ENCODE data around the gene FAM53A. TPM values are rescaled to one million over a fixed set of nuclear protein-coding genes. Genes with fewer than 3 reads are reported as not detected.

Gene FAM53A
- total and polyA plus RNA-seq, 7 experiments from 2014 or later = 1.2 to 3.6 (median 2.1) TPM

- Histone ChIP-seq H3K36me3 (ENCODE audit: control insufficient read depth in 2 of 3, insufficient read depth in 3 of 3, low read length in 3 of 3) (peaks cover 0 to 28% (median 2%) of the 10 kb centered on the region in 3 experiments), H3K4me3 (ENCODE audit: low read length) (peak overlapping the region; percentile 70), H3K27me3 (ENCODE audit: control insufficient read depth in 2 of 2, insufficient read depth in 2 of 2, low read length in 2 of 2) (no peaks in the 10 kb centered on the region), H3K9me3 (ENCODE audit: control insufficient read depth in 2 of 3, low read length in 3 of 3) (no peaks in the 10 kb centered on the region), H3K4me1 (ENCODE audit: control insufficient read depth in 2 of 2, insufficient read depth in 2 of 2, low read length in 2 of 2) (peaks cover 50 to 58% of the 10 kb centered on the region in 2 donors), H3K27ac (ENCODE audit: low read depth, low read length) (peak overlapping the region; percentile 88)
- H3K4me3 Mint-ChIP-seq = peak overlapping the region; percentile 70 to 97 (median 93)
- no peaks in the 10 kb centered on the region for H3K27me3 Mint-ChIP-seq
- POLR2A ChIA-PET = interaction anchor here (0.6 to 7.4 kb wide), 11 partner anchors 9 to 376 kb away, joined by 3 to 119 read pairs (median 5); partner anchors contain the start of genes NELFA and SLBP
- ATAC-seq (no peak), DNase-seq (no peak)
- peak overlapping the region; percentile 98 to 100 (median 99) for H3K27ac Mint-ChIP-seq
- H3K9me3 Mint-ChIP-seq = peaks cover 0 to 2% (median 0%) of the 10 kb centered on the region in 11 donors
- CTCF ChIA-PET = interaction anchor here (1.7 to 9.9 kb wide), 3 partner anchors 9 to 29 kb away, joined by 8 to 212 read pairs (median 16); partner anchors contain the start of gene SLBP
- peaks cover 33 to 63% (median 56%) of the 10 kb centered on the region in 7 donors for H3K4me1 Mint-ChIP-seq
- intact Hi-C loops (cut with micrococcal nuclease) = loop anchor here (1.0 to 5.0 kb wide), 9 partner anchors 10 to 1240 kb away; partner anchors contain the start of genes MXD4 (in 2 of the 2), NSD2 (in 2 of the 2), SLBP (in 2 of the 2) and FAM53A (in 1 of the 2)
- peaks cover 4 to 35% (median 8%) of the 10 kb centered on the region in 5 donors for H3K36me3 Mint-ChIP-seq
These were observed 37.8 kb upstream of the FAM53A start for GRCh38 chr4:1721666-1722550.

GRCh38 chr4:1721003-1721665 lies 37.0 kb upstream of the FAM53A start, which contains the start of the genes TACC3 and TMEM129:
Gene TACC3 (plus strand): TSS chr4:1721521. CDS start chr4:1723422, 1,901 bp downstream.
Gene TMEM129 (minus strand): TSS chr4:1721323. CDS start chr4:1720837, 486 bp downstream.
- Histone ChIP-seq H3K27ac (ENCODE audit: low read depth, low read length) (peak within 1 kb of the TSS; percentile 88), H3K36me3 (ENCODE audit: control insufficient read depth in 2 of 3, insufficient read depth in 3 of 3, low read length in 3 of 3) (peaks cover 0 to 35% (median 4%) of the 10 kb centered on the region in 3 experiments), H3K4me1 (ENCODE audit: control insufficient read depth in 2 of 2, insufficient read depth in 2 of 2, low read length in 2 of 2) (peaks cover 45 to 52% of the 10 kb centered on the region in 2 donors), H3K9me3 (ENCODE audit: control insufficient read depth in 2 of 3, low read length in 3 of 3) (no peaks in the 10 kb centered on the region), H3K4me3 (ENCODE audit: low read length) (peak within 1 kb of the TSS; percentile 70), H3K27me3 (ENCODE audit: control insufficient read depth in 2 of 2, insufficient read depth in 2 of 2, low read length in 2 of 2) (no peaks in the 10 kb centered on the region)
- H3K9me3 Mint-ChIP-seq = peaks cover 0 to 2% (median 0%) of the 10 kb centered on the region in 11 donors
- peaks cover 25 to 56% (median 52%) of the 10 kb centered on the region in 7 donors for H3K4me1 Mint-ChIP-seq
- ChIA-PET CTCF (interaction anchor here (0.5 to 0.9 kb wide), 3 partner anchors 8 to 784 kb away, joined by 3 to 4 read pairs (median 4); no protein-coding TSS in a partner anchor), POLR2A (interaction anchor here (1.0 to 7.4 kb wide), 8 partner anchors 8 to 375 kb away, joined by 3 to 119 read pairs (median 6); partner anchors contain the start of gene SLBP)
- DNase-seq (peak; percentile 79 to 97 (median 95)), ATAC-seq (peak; percentile 92)
- H3K36me3 Mint-ChIP-seq = peaks cover 0 to 30% (median 4%) of the 10 kb centered on the region in 5 donors
- H3K27me3 Mint-ChIP-seq = no peaks in the 10 kb centered on the region
- H3K27ac Mint-ChIP-seq = peak within 1 kb of the TSS; percentile 98 to 100 (median 99)
- peak within 1 kb of the TSS; percentile 79 to 97 (median 93) for H3K4me3 Mint-ChIP-seq
- intact Hi-C loops (cut with micrococcal nuclease) = loop anchor here (1.0 to 5.0 kb wide), 9 partner anchors 9 to 1241 kb away; partner anchors contain the start of genes NSD2 (in 2 of the 2), SLBP (in 2 of the 2), FAM53A (in 1 of the 2) and GRK4 (in 1 of the 2)

GRCh38 chr4:1720163-1720983 lies 36.3 kb upstream of the FAM53A start:
- Histone ChIP-seq H3K27me3 (ENCODE audit: control insufficient read depth in 2 of 2, insufficient read depth in 2 of 2, low read length in 2 of 2) (no peaks in the 10 kb centered on the region), H3K27ac (ENCODE audit: low read depth, low read length) (peak overlapping the region; percentile 80), H3K9me3 (ENCODE audit: control insufficient read depth in 2 of 3, low read length in 3 of 3) (no peaks in the 10 kb centered on the region), H3K4me1 (ENCODE audit: control insufficient read depth in 2 of 2, insufficient read depth in 2 of 2, low read length in 2 of 2) (peaks cover 40 to 44% of the 10 kb centered on the region in 2 donors), H3K4me3 (ENCODE audit: low read length) (peak overlapping the region; percentile 63), H3K36me3 (ENCODE audit: control insufficient read depth in 2 of 3, insufficient read depth in 3 of 3, low read length in 3 of 3) (peaks cover 0 to 32% (median 4%) of the 10 kb centered on the region in 3 experiments)
- DNase-seq = peak; percentile 18 to 63 (median 38)
- Mint-ChIP-seq H3K36me3 (peaks cover 0 to 30% (median 4%) of the 10 kb centered on the region in 5 donors), H3K4me1 (peaks cover 22 to 59% (median 50%) of the 10 kb centered on the region in 7 donors), H3K27me3 (no peaks in the 10 kb centered on the region), H3K9me3 (peaks cover 0 to 2% (median 0%) of the 10 kb centered on the region in 11 donors), H3K27ac (peak overlapping the region; percentile 66 to 100 (median 88)), H3K4me3 (peak overlapping the region; percentile 78 to 97 (median 88))
- intact Hi-C loops (cut with micrococcal nuclease) = loop anchor here (2.0 to 5.0 kb wide), 5 partner anchors 140 to 1242 kb away; partner anchors contain the start of genes NSD2 (in 2 of the 2), GRK4 (in 1 of the 2), MXD4 (in 1 of the 2) and NOP14 (in 1 of the 2)
- peak; percentile 4 for ATAC-seq
- ChIA-PET POLR2A (interaction anchor here (0.9 to 7.4 kb wide), 10 partner anchors 7 to 374 kb away, joined by 3 to 119 read pairs (median 4); partner anchors contain the start of gene SLBP), CTCF (interaction anchor here (0.5 to 3.3 kb wide), 4 partner anchors 9 to 784 kb away, joined by 3 to 13 read pairs (median 4); no protein-coding TSS in a partner anchor)

- Mint-ChIP-seq H3K4me1 (peaks cover 13 to 61% (median 52%) of the 10 kb centered on the region in 7 donors), H3K27ac (peak overlapping the region in 5 of 9 donors; percentile 49 to 79 (median 70)), H3K9me3 (peaks cover 0 to 2% (median 0%) of the 10 kb centered on the region in 11 donors), H3K36me3 (peaks cover 0 to 21% (median 0%) of the 10 kb centered on the region in 5 donors), H3K27me3 (no peaks in the 10 kb centered on the region), H3K4me3 (peak overlapping the region in 7 of 10 donors; percentile 27 to 97 (median 55))
- ATAC-seq = no peak
- H3K9me3 ChIP-seq (ENCODE audit: control insufficient read depth in 2 of 3, low read length in 3 of 3) = no peaks in the 10 kb centered on the region
- CTCF ChIA-PET = interaction anchor here (3.3 kb wide), 1 partner anchor 25 kb away, joined by 13 read pairs; no protein-coding TSS in a partner anchor
- no peak for DNase-seq
- H3K4me3 ChIP-seq (ENCODE audit: low read length) = no peak overlapping the region
- H3K27me3 ChIP-seq (ENCODE audit: control insufficient read depth in 2 of 2, insufficient read depth in 2 of 2, low read length in 2 of 2) = no peaks in the 10 kb centered on the region
- POLR2A ChIA-PET = interaction anchor here (0.7 to 1.0 kb wide), 3 partner anchors 16 to 36 kb away, joined by 3 to 4 read pairs (median 3); no protein-coding TSS in a partner anchor
- H3K4me1 ChIP-seq (ENCODE audit: control insufficient read depth in 2 of 2, insufficient read depth in 2 of 2, low read length in 2 of 2) = peaks cover 36 to 42% of the 10 kb centered on the region in 2 donors
- H3K36me3 ChIP-seq (ENCODE audit: control insufficient read depth in 2 of 3, insufficient read depth in 3 of 3, low read length in 3 of 3) = peaks cover 0 to 30% (median 7%) of the 10 kb centered on the region in 3 experiments
- intact Hi-C loops (cut with micrococcal nuclease) = no loop called here
- no peak overlapping the region for H3K27ac ChIP-seq (ENCODE audit: low read depth, low read length)
These were observed 34.2 kb upstream of the FAM53A start for GRCh38 chr4:1718095-1718850.

Measured in naive thymus-derived CD4-positive, alpha-beta T cell (primary cell).